ENCODE data around the gene STARD9.

The STARD9 gene

GRCh38 chr15:42612367-42612912, 37.0 kb downstream of the STARD9 start:
- Histone ChIP-seq H3K79me2 (ENCODE audit: insufficient read depth, low read length) (peaks cover 47% of the 10 kb centered on the region; the same call in 1 of the 2 replicates), H3K27me3 (ENCODE audit: insufficient read depth, low read length, poor library complexity, severe bottlenecking) (no peaks in the 10 kb centered on the region), H3K9ac (ENCODE audit: low read depth, low read length, poor library complexity, severe bottlenecking) (no peak overlapping the region), H3K36me3 (ENCODE audit: insufficient read depth, low read length) (no peaks in the 10 kb centered on the region), H2AFZ (ENCODE audit: low read length) (no peak overlapping the region), H3K4me1 (ENCODE audit: insufficient read depth, low read length, poor library complexity, severe bottlenecking) (peaks cover 44% of the 10 kb centered on the region), H3K9me2 (replicated peaks; ENCODE audit: low read depth, low read length) (no peaks in the 10 kb centered on the region), H3F3A (ENCODE audit: low read depth) (peaks cover 13% of the 10 kb centered on the region), H3K4me3 (ENCODE audit: low read length, poor library complexity, severe bottlenecking) (no peak overlapping the region), H3K4me2 (ENCODE audit: low read depth, low read length, poor library complexity, severe bottlenecking) (no peak overlapping the region), H3K9me3 (ENCODE audit: insufficient read depth, low read depth, low read length) (no peaks in the 10 kb centered on the region), H4K20me1 (ENCODE audit: insufficient read depth, low read length, poor library complexity, severe bottlenecking) (no peaks in the 10 kb centered on the region)
- TF ChIP-seq CTCF (conservative IDR thresholded peaks at IDR 0.05; ENCODE audit: low read length) (no peak), EZH2phosphoT487 (IDR thresholded peaks at IDR 0.05; ENCODE audit: borderline replicate concordance) (no peak)

GRCh38 chr15:42616107-42616506, 40.7 kb downstream of the STARD9 start:
- Histone ChIP-seq H2AFZ (ENCODE audit: low read length) (no peak overlapping the region), H3K27me3 (ENCODE audit: insufficient read depth, low read length, poor library complexity, severe bottlenecking) (no peaks in the 10 kb centered on the region), H3K9ac (ENCODE audit: low read depth, low read length, poor library complexity, severe bottlenecking) (no peak overlapping the region), H4K20me1 (ENCODE audit: insufficient read depth, low read length, poor library complexity, severe bottlenecking) (no peaks in the 10 kb centered on the region), H3K4me1 (ENCODE audit: insufficient read depth, low read length, poor library complexity, severe bottlenecking) (peaks cover 34% of the 10 kb centered on the region), H3K79me2 (ENCODE audit: insufficient read depth, low read length) (peaks cover 37% of the 10 kb centered on the region; the same call in 1 of the 2 replicates), H3K4me2 (ENCODE audit: low read depth, low read length, poor library complexity, severe bottlenecking) (no peak overlapping the region), H3K36me3 (ENCODE audit: insufficient read depth, low read length) (no peaks in the 10 kb centered on the region), H3F3A (ENCODE audit: low read depth) (peaks cover 3% of the 10 kb centered on the region; the same call in 1 of the 2 replicates), H3K9me3 (ENCODE audit: insufficient read depth, low read depth, low read length) (no peaks in the 10 kb centered on the region), H3K4me3 (ENCODE audit: low read length, poor library complexity, severe bottlenecking) (no peak overlapping the region), H3K9me2 (replicated peaks; ENCODE audit: low read depth, low read length) (no peaks in the 10 kb centered on the region)
- TF ChIP-seq EZH2phosphoT487 (IDR thresholded peaks at IDR 0.05; ENCODE audit: borderline replicate concordance) (no peak), CTCF (conservative IDR thresholded peaks at IDR 0.05; ENCODE audit: low read length) (no peak)

GRCh38 chr15:42619656-42620371, 44.4 kb downstream of the STARD9 start:
- peaks cover 3% of the 10 kb centered on the region; the same call in 1 of the 2 replicates for H3F3A ChIP-seq (ENCODE audit: low read depth)
- H3K9me3 ChIP-seq (ENCODE audit: insufficient read depth, low read depth, low read length): no peaks in the 10 kb centered on the region
- H3K79me2 ChIP-seq (ENCODE audit: insufficient read depth, low read length): peaks cover 17% of the 10 kb centered on the region; the same call in 1 of the 2 replicates
- H3K27me3 ChIP-seq (ENCODE audit: insufficient read depth, low read length, poor library complexity, severe bottlenecking): no peaks in the 10 kb centered on the region
- H3K36me3 ChIP-seq (ENCODE audit: insufficient read depth, low read length): no peaks in the 10 kb centered on the region
- peaks cover 40% of the 10 kb centered on the region for H3K4me1 ChIP-seq (ENCODE audit: insufficient read depth, low read length, poor library complexity, severe bottlenecking)
- H3K4me2 ChIP-seq (ENCODE audit: low read depth, low read length, poor library complexity, severe bottlenecking): peak overlapping the region; percentile 62
- TF ChIP-seq CTCF (conservative IDR thresholded peaks at IDR 0.05; ENCODE audit: low read length) (no peak), EZH2phosphoT487 (IDR thresholded peaks at IDR 0.05; ENCODE audit: borderline replicate concordance) (no peak)
- no peaks in the 10 kb centered on the region for H3K9me2 ChIP-seq (replicated peaks; ENCODE audit: low read depth, low read length)
- H2AFZ ChIP-seq (ENCODE audit: low read length): no peak overlapping the region; the same call in 1 of the 2 replicates
- H4K20me1 ChIP-seq (ENCODE audit: insufficient read depth, low read length, poor library complexity, severe bottlenecking): no peaks in the 10 kb centered on the region
- H3K9ac ChIP-seq (ENCODE audit: low read depth, low read length, poor library complexity, severe bottlenecking): peak overlapping the region; percentile 57
- H3K4me3 ChIP-seq (ENCODE audit: low read length, poor library complexity, severe bottlenecking): peak overlapping the region; percentile 38
